Stimulated activated CD4-positive, alpha-beta T cell treated with anti-CD3 and anti-CD28 coated beads, Interleukin-15, amount 100 ng/mL, for 24 hours (primary cell): ENCODE data around the gene PTGES2.

Experiments used
- DNase-seq: peaks from one replicate; pipeline ENCODE4 v3.0.0-alpha.2; 2020

Gene PTGES2

DNA sequence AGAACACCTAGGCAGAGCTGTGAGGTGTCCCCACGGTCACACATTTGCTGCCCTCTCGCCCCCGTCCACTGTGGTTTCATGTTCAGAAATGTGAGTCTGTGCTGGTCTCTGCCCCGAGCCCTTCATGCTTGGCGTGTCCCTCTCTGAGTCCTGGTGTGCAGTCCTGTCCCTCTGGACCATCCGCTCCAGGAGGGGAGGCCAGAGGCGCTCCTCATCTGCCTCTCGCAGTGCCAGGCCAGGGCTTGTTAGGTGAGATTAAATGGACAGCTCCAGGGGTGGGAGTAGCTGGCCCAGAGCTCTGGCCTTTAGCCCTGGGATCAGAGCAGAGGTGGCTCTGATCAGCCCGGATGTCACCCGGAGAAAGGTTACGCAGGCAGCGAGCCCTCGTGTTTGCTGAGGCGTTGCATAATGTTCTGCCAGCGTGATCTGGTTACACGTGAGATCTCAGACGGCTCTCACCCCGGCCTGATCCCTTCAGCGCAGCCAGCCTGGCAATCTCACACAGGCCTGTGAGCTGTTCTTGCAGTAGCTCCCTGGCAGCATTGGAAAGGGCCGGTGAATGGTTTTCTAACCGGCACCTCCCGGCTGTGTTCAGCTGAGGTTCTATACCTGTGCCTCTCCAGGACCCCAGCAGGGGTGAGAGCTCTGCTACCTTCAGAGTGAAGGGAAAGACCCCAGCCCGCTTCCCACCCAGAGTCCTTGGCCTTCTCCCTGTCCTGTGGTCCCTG lies 24.5 kb downstream of the PTGES2 start:
- no peak for DNase-seq

DNA sequence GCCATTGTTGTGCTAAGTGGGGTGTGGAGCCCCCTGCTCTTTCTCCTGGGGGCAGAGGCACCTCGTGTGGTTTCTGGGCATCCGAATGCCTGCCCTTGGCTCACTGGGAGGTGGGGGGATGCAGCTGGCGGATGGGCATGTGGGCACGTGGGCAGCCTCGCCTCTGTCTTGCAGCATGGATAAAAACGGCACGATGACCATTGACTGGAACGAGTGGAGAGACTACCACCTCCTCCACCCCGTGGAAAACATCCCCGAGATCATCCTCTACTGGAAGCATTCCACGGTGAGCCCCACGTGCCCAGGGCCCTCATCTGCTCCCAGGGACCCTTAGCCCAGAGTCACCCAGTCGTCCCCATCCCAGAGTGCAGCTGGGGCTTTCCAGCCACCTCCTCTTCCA lies 25.3 kb downstream of the PTGES2 start:
- DNase-seq = no peak

DNA sequence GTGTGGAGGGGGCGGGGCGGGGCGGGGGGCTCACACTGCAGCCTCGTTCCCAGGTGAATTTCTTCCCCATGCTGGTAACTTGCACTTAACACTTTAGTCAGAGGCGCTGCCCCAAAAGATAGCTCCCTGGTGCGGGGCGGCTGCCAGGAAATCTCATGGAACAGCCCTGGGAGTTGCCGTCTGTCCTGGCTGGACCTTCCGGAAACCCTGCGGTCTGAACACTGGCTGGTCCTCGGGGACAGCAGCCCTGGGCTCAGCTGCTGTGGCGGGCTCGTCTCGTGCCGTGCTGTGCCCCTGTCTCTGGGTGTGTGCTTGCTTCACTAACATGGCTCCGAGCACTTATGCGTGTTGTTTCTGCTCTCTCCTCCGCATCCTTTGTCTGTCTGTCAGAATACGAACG lies 25.8 kb downstream of the PTGES2 start:
- DNase-seq = no peak

DNA sequence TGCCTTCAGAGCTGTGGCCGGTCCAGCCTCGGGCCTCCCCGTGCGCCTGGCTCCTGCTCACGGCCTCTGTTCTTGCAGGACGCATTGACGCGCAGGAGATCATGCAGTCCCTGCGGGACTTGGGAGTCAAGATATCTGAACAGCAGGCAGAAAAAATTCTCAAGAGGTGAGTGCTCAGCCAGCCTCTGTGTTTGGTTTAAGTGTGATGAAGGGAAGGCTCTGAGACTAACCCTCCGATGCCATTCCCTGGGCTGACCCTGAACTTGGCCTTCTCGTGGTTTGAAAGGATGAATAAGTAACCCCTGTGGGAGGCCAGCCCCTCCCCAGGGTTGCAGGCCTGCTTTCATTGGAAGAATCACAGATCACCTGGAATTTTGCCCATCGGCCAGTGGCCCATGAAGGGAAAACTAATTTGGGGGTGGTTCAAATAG lies 26.3 kb downstream of the PTGES2 start:
- DNase-seq = no peak

DNA sequence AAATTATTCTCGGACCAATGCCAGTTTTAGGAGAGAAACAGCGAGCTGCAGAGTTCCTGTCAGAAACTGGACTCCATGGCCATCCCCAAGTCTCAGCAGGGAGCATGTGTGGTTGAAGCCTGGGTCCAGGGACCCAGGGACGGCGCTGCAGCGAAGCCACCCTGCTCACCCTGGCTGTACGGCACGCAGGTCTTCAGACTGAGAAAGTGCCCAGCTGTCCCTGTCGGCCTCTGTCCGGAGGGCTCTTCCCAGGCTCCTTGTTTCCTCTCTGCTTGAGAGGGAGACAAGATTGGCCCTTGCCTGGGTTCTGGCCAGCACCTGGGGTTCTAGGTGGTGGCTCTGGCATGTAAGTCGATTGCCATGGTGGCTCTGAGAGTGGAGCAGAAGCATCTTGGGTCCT lies 26.9 kb downstream of the PTGES2 start:
- no peak for DNase-seq

DNA sequence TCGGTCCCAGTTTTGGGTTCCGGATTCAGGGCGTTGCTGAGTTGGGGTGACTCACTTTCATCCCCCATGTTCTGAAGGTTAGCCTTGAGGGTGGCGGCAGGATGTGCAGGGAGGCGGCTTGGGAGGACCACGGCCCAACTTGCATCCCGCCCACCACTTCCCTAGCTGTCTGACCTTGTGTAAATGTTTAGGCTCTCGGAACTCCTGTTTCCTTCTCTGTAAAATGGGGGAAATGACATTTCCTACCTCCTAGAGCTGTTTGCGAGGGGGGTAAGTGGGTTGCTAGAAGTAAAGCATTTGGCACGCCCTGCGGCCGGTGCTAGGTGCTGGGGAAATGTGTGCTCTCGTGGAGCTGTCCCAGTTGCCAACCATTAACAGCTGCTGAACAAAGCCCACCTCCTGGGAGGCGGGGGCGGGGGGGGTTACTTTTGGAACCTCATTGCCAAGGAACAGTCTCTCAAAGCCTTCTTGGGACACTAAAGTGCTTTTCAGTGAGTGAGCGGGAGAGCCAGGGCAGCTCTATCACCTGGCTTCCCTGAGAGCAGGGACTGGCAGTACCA lies 27.5 kb downstream of the PTGES2 start:
- DNase-seq = no peak

DNA sequence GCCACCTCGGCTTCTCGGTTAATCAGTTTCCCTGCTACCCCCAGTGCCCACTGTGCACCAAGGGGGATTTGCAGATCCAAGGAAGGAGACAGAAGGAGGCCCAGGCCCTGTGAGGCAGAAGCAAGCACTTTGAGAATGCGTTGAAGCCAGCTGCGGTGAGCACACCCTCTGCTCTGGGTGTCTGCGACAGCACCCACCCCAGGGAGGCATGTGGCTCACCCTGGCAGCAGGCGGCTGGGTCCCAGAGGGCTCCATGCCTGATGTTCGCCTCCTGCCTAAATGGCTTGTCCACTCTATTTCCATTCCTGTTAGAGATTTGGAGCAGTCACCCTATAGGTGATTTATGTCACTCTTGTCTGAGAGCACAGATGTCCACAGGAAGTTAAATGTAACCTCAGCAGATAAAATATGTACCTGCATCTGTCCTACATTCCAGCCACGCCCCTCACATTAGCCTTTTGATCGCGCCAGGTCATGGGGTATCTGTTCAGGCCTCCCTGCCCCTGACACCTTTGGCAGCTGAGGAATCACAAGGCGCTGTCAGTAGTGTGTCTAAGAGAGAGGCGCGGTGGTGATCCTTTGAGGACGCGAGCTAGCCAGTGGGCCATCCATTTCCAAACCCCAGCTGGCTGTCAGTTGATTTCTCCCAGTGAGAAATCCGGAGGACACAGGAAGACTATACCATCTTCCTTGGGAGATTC lies 28.1 kb downstream of the PTGES2 start:
- no peak for DNase-seq

DNA sequence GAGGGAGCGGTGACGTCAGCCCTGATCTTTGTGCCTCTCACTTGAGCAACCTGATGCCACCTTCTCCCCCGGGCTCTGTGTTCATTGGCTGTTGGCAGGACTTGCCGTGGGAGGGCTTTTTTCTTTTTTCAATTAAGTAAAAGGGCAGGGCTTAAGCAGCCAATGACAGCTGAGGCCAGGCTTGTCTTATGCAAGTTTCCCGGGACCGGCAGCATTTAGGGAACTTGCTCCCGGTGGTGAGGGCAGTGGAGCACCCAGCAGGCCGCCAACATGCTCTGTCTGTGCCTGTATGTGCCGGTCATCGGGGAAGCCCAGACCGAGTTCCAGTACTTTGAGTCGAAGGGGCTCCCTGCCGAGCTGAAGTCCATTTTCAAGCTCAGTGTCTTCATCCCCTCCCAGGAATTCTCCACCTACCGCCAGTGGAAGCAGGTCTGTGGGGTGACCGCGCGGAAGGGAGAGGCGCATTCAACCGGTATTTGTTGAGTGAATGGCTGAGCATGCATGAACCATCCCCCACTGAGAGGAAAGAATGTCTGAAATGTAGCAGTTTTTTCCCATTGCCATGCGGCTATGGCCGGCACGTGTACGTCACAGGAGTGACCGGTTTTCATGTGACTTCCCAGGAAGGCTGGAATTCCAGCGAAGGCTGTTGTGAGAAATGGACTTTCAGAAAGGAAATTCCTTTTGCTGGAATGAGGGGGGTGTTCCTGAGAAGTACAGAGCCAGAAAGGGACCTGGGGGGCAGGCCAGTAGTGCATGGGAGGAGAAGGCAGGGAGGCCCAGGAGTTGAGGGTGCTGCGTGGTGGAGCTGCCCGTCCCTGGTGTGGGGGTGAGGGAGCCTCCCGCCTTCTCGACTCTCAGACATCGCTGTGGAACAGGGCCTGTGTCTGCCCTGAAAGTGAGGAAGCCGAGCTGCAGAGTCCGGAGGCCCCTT lies 29.0 kb downstream of the PTGES2 start:
- peak; percentile 80 for DNase-seq

DNA sequence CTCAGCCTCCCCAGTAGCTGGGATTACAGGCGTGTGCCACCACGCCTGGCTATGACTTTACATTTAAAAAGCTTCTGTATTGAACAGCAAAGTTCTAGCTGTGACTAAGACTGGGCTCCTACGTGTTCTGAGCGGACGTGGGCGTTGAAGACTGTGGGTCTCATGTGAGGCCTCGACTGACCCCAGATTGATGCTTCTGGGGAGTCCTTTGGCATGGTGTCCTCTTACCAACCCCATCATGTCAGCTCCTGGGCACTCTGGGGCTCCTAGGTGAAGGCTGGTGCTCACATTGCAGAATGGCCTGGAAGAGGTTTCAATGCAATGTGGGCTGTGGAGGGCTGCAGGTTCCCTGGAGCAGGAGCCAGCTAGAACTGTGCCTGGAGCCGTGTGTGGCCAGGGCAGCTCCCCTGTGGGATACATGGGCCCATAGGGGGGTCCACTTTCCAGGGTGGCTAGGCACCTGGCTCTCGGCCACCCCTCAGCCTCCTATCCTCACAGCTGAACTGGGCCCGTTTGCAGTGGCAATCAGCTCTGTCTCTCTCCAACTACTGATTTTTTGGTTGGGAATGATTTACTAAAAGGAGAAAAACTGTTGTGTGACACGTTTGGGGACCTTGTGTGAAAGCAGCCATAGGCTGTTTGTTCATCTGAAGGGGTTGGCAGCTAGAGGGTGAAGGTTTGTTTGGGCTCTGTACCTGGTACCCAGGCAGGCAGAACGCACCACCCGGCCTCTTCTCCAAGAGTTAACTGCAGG lies 29.8 kb downstream of the PTGES2 start:
- peak; percentile 34 for DNase-seq

DNA sequence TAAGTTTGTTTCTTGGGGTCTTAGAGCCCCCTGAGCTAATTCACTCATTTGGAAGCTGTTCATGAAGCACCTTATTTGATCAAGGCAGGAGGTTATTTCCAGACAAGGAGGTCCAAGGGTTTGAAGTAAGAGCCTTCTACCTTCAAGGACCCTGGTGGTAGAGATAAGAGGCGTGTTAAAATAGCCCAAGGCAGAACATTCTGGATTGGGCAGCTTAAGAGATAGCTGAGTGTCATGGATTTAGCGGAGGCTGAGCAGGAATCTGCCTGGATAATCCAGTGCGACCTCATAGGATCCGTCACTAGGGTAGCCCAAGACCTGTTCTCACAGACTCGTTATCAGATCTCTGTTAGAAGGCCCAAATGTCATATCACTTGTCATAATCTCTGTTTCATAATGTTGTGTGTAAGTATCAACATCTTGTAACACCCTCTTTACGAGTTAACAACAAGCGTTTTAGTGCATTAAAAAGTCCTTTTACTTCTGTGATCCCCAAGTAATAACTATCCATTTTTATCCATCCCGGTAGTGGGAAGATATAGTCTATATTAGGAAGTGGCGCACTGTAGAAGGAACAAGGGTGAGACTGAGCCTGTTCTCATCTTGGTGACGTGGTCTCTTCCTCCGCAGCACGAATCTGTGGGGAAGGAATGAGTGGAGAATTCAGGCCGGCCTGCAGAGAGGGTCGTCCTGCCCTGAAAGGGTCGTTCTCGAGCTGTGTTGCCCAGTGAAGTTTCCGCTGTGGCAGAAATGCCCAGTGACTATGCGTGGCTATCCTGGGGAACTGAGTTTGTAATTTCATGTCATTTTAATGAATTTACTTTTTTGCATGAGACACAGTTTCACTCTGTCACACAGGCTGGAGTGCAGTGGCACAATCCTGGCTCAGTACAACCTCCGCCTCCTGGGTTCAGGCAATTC lies 30.7 kb downstream of the PTGES2 start:
- DNase-seq = no peak

DNA sequence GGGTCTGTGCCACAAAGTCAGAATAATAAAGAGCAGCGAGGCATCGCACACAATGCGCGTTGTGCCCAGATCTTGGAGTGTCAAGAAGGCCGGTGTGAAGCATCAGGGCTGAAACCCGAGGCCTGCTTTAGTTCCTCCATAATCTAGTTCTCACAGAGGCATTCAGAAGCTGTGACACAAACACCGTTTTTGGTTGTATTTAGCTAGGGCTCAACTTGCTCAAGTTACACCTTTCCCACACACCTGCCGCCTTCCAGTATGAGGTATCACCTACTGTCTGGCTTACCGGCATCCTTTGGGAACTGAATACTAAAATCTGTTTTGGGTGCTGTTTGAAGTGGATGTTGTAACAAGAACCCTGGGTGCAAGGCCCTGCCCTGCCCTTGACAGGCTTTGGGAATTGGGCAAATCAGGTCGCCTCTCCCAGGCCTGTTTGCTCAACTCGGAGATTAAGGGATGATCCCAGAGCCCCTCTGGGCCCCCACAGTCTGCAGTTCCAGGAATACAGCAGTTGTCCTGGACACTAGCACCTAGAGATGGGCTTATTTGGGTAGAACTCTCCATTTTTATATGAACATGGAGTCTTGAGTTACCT lies 32.5 kb downstream of the PTGES2 start:
- no peak for DNase-seq

DNA sequence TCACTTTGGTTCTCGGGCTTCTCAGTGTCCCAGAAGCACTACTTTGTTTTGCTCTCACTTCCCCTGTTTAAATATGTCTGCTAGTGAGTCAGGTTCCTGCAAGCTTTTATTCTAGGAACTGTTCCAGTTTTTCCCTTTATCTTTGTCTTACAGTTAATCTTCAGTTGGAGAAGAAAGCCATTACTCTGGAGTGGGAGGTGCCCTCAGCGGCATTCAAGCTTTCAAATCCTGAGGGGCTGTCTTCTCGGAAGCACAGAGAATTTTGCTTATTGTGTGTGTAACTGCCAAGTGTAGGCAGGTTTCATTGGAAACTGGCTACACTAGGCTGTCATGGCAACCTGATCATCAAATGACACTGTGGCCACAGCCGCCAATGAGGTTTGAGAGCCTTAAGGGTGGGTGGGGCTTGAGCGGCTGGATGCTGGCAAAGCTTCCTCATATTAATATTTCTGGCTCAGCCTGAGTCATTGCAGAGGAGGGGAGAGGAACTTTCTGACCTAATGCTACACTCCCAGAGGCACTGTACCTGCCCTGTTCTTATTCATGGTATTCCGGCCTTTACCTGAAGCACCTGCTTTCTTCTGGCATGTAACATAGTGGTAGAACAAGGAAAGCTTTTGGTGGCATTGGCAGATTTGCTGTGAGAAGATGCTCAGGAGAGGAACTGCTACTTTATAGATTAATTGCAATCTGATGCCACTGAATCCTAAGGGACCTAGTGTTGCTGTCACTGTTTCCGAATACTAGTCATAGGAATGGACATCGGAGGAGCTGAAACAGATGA lies 33.2 kb downstream of the PTGES2 start:
- peak; percentile 92 for DNase-seq

DNA sequence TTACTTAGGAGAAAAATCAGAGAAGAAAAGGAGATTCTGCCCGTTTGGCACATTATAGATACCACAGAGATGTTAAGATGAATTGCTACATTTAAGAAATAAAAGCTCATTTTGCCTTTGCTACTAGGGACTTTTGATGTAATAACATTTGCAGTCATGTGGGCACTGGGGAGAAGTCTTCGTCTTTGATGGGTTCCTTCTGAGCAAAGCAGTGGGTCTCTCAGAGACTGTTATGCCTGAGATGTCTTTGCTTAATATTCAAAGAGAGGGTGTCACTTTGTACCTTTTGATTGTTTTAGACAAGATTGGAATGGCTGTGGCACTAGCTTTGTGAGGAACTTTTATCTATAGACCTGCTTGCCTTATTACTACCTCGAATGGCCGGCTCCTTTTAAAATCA lies 34.5 kb downstream of the PTGES2 start:
- DNase-seq = no peak

DNA sequence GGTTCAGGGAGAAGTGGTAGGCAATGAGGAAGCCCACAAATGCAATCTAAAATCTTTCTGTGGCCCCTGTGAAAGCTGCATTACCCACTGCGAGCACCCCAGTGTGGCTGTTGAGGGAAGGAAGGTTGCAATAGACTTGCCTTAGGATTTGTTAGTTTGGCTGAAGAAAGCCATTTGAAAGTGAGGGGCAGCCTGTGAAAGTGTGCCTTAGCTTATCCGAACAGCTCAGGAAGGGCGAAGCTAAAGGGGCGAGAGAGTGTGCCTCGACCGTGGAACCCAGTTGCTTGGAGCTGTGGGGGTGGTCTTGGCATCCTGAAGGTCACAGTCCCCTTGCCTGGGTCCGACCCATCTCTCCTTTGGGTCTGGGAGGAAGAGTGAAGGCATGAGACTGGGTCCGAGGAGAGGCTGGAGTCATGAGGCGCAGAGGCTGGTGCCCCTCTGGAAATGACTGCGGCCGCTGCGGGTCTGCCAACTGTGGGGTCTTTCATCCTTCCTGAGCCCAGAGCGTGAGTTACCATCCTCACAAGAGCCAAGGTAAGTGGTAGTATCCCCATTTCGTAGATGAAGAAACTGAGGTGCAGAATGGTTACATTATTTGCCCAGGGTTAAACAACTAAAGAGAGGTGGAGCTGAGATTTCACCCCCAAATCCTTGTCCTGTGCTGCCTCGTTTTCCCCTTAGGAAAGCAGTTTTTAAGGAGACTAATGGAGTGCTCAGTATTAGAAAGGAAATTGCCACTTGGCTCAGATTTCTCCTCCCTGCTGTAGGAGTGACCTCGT lies 35.1 kb downstream of the PTGES2 start:
- no peak for DNase-seq

DNA sequence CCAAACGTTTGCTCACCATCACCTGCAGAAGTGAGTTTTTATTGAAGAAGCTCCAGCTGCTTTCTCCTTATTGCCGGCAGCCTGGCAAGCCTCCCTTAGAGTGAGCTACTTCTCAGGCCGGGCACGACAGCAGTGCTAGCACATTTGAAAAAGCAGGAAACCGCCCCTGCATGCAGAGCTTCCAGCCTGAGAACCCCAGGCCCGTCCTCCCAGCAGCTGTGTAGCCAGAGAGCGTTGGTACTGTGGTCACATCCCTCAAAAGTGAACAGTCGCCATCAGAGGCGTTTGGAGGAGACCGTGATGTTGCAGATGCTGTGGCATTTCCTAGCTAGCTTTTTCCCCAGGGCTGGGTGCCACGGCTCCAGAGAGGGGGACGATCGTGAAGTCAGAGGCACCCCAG lies 36.0 kb downstream of the PTGES2 start:
- no peak for DNase-seq

DNA sequence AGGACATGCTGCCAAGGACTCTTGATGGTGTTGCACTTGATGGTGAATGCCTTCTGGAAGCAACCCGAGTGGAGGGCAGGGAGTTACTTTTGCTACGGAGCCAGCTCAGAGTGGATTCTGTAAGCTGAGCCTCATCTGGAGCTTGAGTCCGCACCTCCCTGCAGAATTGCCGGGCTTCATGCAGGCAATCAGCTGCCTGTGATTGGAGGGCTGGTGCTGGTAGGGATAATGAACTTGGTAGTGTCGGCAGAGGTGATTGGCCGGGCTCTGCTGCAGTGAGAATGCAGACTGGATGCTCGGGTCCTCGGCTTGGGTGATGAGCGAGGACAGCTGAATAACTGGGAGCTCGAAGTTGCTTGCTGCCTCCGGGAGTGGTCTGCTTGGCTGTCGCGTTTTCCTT lies 36.4 kb downstream of the PTGES2 start:
- DNase-seq = no peak

DNA sequence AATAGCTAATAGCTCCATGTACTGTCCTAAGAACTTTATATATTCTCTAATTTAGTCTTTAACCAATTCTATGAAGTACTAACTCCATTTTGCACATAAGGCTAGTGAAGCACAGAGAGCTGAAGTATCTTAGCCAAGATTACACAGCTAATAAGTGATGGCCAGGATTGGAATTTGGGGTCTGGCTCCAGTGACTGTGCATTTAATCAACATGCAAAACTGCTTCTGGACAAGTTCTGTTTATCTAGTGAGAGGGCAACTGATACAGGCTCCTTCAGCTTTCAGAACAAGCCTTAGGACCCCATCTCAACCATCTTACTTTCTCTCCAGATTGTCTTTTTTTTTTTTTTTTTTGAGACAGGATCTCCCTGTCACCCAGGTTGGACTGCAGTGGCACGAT lies 38.2 kb downstream of the PTGES2 start:
- DNase-seq = no peak

DNA sequence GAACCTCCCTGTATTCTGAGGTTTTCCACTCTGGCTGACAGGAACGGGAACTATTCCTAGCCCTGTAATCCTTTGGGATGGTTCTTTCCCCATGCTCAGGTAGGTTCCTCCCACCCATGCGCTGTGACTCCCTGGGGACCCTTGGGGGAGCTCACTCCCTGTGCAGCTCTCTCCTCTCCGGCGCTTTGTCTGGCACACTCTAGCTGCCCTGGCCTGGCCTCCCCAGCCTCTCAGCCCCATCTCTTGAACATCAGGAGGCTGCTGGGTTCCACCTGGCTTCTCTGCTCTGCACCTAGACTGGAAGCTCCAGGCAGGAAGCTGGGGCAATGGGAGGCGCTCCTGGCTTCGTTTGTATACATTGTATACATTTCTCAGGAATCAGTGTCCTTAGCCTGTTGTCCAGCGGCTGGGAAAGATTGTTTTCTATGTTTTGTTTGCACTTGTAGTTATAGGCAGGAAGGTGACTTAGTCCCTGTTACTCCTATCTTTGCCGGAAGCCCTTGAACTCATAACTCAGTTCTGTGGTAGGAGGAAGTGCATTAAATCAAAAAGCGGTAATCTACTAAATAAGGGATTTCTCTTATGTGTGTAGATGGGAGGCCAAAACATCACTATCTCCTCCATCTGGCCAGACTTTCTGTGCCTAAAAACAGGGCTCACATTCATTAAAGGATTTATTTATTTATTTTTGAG lies 39.1 kb downstream of the PTGES2 start:
- DNase-seq = no peak

DNA sequence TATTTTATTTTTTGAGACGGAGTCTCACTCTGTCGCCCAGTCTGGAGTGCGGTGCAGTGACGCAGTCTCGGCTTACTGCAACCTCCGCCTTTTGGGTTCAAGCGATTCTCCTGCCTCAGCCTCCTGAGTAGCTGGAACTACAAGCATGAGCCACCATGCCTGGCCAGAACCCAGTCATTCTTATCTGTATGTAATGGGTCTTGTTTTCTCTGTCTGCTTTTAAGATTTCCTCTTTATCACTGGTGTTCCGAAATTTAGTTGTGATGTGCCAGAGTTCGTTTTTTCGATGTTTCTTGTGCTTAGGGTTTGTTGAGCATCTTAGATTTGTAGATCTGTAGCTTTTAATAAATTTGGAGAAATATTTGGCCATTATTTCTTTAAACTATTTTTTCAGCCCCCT lies 40.3 kb downstream of the PTGES2 start:
- no peak for DNase-seq
